GM18951 (cell line): Measurements from ENCODE around the gene MACO1.
"Not testable (repeated sequence)": the region's sequence is repeated elsewhere in the genome, so short reads cannot be mapped to it uniquely, and the experiment has no call there.

Experiments
- POLR2A ChIP-seq: IDR thresholded peaks from 4 replicates; pipeline ENCODE4 v1.6.1; 2011; ENCODE audit warnings: mild to moderate bottlenecking; ENCODE audit not compliant: insufficient read length, insufficient read depth; ENCODE audit errors: extremely low read depth
- in situ Hi-C: fragments of 300-500 bp; cut with MboI; formaldehyde crosslinking; loops from one replicate; pipeline ENCODE4 v1.12.0; 2022; ENCODE audit warnings: low sequenced_read_pairs, mixed read lengths, inconsistent platforms; ENCODE audit not compliant: unreplicated experiment

The MACO1 gene

GRCh38 chr1:25430073-25430966 lies at the start of gene MACO1:
Gene MACO1 (plus strand): TSS chr1:25430897. CDS start chr1:25431099, 202 bp downstream.
- TF ChIP-seq POLR2A = peak; percentile 83
- in situ Hi-C loops = no loop called here

GRCh38 chr1:25382543-25382942 lies 48.2 kb upstream of the MACO1 start:
- in situ Hi-C loops = loop anchor here (5.0 kb wide), 1 partner anchor 70 kb away; no protein-coding TSS in a partner anchor

GRCh38 chr1:25383090-25383489 lies 47.6 kb upstream of the MACO1 start:
- in situ Hi-C loops = loop anchor here (5.0 kb wide), 1 partner anchor 71 kb away; no protein-coding TSS in a partner anchor

GRCh38 chr1:25383875-25384274 lies 46.8 kb upstream of the MACO1 start:
- in situ Hi-C loops = loop anchor here (5.0 kb wide), 1 partner anchor 72 kb away; no protein-coding TSS in a partner anchor

GRCh38 chr1:25387096-25387495 lies 43.6 kb upstream of the MACO1 start:
- in situ Hi-C loops = not testable (repeated sequence)

GRCh38 chr1:25388691-25389090 lies 42.0 kb upstream of the MACO1 start:
- in situ Hi-C loops = not testable (repeated sequence)

- in situ Hi-C loops = not testable (repeated sequence)
Measured at GRCh38 chr1:25389721-25390120, 41.0 kb upstream of the MACO1 start.

- no peak for TF ChIP-seq POLR2A
- in situ Hi-C loops = no loop called here
Measured at GRCh38 chr1:25392841-25393240, 37.9 kb upstream of the MACO1 start.

GRCh38 chr1:25397549-25397948 lies 33.1 kb upstream of the MACO1 start:
- in situ Hi-C loops = loop anchor here (5.0 kb wide), 1 partner anchor 100 kb away; no protein-coding TSS in a partner anchor

GRCh38 chr1:25398079-25398478 lies 32.6 kb upstream of the MACO1 start:
- in situ Hi-C loops = loop anchor here (5.0 kb wide), 1 partner anchor 101 kb away; no protein-coding TSS in a partner anchor

GRCh38 chr1:25402947-25403803 lies 27.5 kb upstream of the MACO1 start:
- in situ Hi-C loops = not testable (repeated sequence)

GRCh38 chr1:25405731-25406305 lies 24.9 kb upstream of the MACO1 start:
- in situ Hi-C loops = not testable (repeated sequence)

GRCh38 chr1:25409641-25410427 lies 20.9 kb upstream of the MACO1 start:
- in situ Hi-C loops = not testable (repeated sequence)

GRCh38 chr1:25412872-25413623 lies 17.6 kb upstream of the MACO1 start:
- in situ Hi-C loops = not testable (repeated sequence)

GRCh38 chr1:25414157-25414556 lies 16.5 kb upstream of the MACO1 start:
- in situ Hi-C loops = not testable (repeated sequence)

GRCh38 chr1:25414578-25414977 lies 16.1 kb upstream of the MACO1 start:
- in situ Hi-C loops = not testable (repeated sequence)

GRCh38 chr1:25417280-25417679 lies 13.4 kb upstream of the MACO1 start:
- in situ Hi-C loops = not testable (repeated sequence)

GRCh38 chr1:25419339-25419738 lies 11.4 kb upstream of the MACO1 start:
- in situ Hi-C loops = not testable (repeated sequence)
